HepG2 (cell line): ENCODE measurements around the gene FHL1. TPM values are rescaled to one million over a fixed set of nuclear protein-coding genes. Genes with fewer than 3 reads are reported as not detected.

Source experiments
- ATAC-seq: fragments of 200-7000 bp; cut with Tn5 transposase; 3 replicates; pipeline ENCODE4 v1.9.1; 2020; ENCODE audit warnings: mild to moderate bottlenecking, moderate library complexity
- BruUV-seq: library from RNA; stranded (reverse); fragments of 400-500 nt; replicated peaks from 2 replicates; lab custom pipeline; 2021; lab: Mats Ljungman, UMichigan
- CTCF ChIA-PET: fragments of 300-600 bp; formaldehyde crosslinking; extraction: SDS; loops from one replicate; lab custom pipeline; 2021; ENCODE audit warnings: low total read pairs, inconsistent platforms, low intra/inter-chr PET ratio; lab: Yijun Ruan, JAX
- POLR2A ChIA-PET: fragments of 350-600 bp; sonication (Branson Sonifier 250); formaldehyde crosslinking; loops from one replicate; lab custom pipeline; 2020; ENCODE audit warnings: antibody characterized with exemption, inconsistent platforms; lab: Yijun Ruan, JAX
- DNase-seq: peaks from one replicate; pipeline ENCODE4 v3.0.0-alpha.2; 2015; ENCODE audit warnings: low spot score
- FAIRE-seq: peaks from 3 replicates; lab custom pipeline; 2011; peaks lifted over from hg19 to GRCh38; lab: Jason Lieb, UNC
- H2AFZ ChIP-seq: one replicate; pipeline ENCODE4 v1.6.1; 2011; ENCODE audit warnings: low read length, inconsistent platforms
- H3K27ac ChIP-seq: fragments of 300-600 bp; 3 replicates; pipeline ENCODE4 v1.8.0; 2011; ENCODE audit warnings: mixed run types, mild to moderate bottlenecking, mixed read lengths, low read length, inconsistent platforms; ENCODE audit not compliant: insufficient read depth; ENCODE audit errors: extremely low read length
- H3K27me3 ChIP-seq, 2 experiments: fragments of 200-600 bp in 1 of 2; 2 replicates in 1 of 2; 3 replicates in 1 of 2; pipeline versions ENCODE4 v1.6.0 to v1.8.0; 2011; ENCODE audit warnings: low read length in 2 of 2, mild to moderate bottlenecking in 2 of 2, moderate library complexity in 2 of 2, inconsistent platforms in 1 of 2; ENCODE audit not compliant: insufficient read depth in 2 of 2, control insufficient read depth in 1 of 2
- H3K36me3 ChIP-seq, 2 experiments: fragments of 200-600 bp in 1 of 2; replicated peaks in 1 of 2; 2 replicates in 1 of 2; 3 replicates in 1 of 2; pipeline versions ENCODE4 v1.5.1 to v1.8.0; 2011; ENCODE audit warnings: low read length in 2 of 2, inconsistent platforms in 1 of 2; ENCODE audit not compliant: insufficient read depth in 2 of 2, control insufficient read depth in 1 of 2
- H3K4me1 ChIP-seq: 2 replicates; pipeline ENCODE4 v1.5.1; 2012; ENCODE audit warnings: low read length, inconsistent platforms; ENCODE audit not compliant: insufficient read depth
- H3K4me2 ChIP-seq: 2 replicates; pipeline ENCODE4 v1.6.0; 2011; ENCODE audit warnings: low read depth, low read length, inconsistent platforms
- H3K4me3 ChIP-seq, 3 experiments: fragments of 200-600 bp in 1 of 3; sonication (generic), shearing (Covaris generic) in 1 of 3; replicated peaks in 1 of 3; 2 replicates each; pipeline ENCODE4 v1.5.1; 2011 to 2016; ENCODE audit warnings: low read length in 3 of 3, inconsistent platforms in 2 of 3, low read depth in 2 of 3, mild to moderate bottlenecking in 2 of 3, control low read depth in 1 of 3, mixed read lengths in 1 of 3; ENCODE audit not compliant: insufficient read depth in 1 of 3
- H3K79me2 ChIP-seq: one replicate; pipeline ENCODE4 v1.6.1; 2011; ENCODE audit warnings: low read length, inconsistent platforms; ENCODE audit not compliant: insufficient read depth
- H3K9ac ChIP-seq: 2 replicates; pipeline ENCODE4 v1.6.0; 2011; ENCODE audit warnings: mild to moderate bottlenecking, low read depth, low read length, inconsistent platforms; ENCODE audit not compliant: insufficient read depth
- H3K9me3 ChIP-seq: 2 replicates; pipeline ENCODE4 v1.5.1; 2012; ENCODE audit warnings: mild to moderate bottlenecking, low read length
- H4K20me1 ChIP-seq: 2 replicates; pipeline ENCODE4 v1.6.0; 2011; ENCODE audit warnings: inconsistent platforms, mild to moderate bottlenecking, low read length, moderate library complexity; ENCODE audit not compliant: insufficient read depth
- BRF2 ChIP-seq: sonication (generic); formaldehyde crosslinking; IDR thresholded peaks from 2 replicates; pipeline ENCODE4 v1.8.1; 2022; ENCODE audit warnings: mild to moderate bottlenecking, missing genetic modification reagents
- NFE2L2 ChIP-seq: fragments of 150-350 bp; IDR thresholded peaks from 2 replicates; pipeline ENCODE4 v1.6.1; 2014; ENCODE audit warnings: low read length
- NR1H2 ChIP-seq: sonication (generic); formaldehyde crosslinking; IDR thresholded peaks from 2 replicates; pipeline ENCODE4 v1.8.1; 2022; ENCODE audit warnings: low read depth, missing genetic modification reagents, borderline replicate concordance
- PBX2 ChIP-seq: IDR thresholded peaks from 2 replicates; pipeline ENCODE4 v1.6.1; 2016; ENCODE audit warnings: control low read depth
- USF2 ChIP-seq, 2 experiments: sonication (generic) in 1 of 2; formaldehyde crosslinking in 1 of 2; IDR thresholded peaks; 2 replicates each; pipeline versions ENCODE4 v1.5.1 to v1.6.1; 2011 to 2020; ENCODE audit warnings: borderline replicate concordance in 1 of 2, low read depth in 1 of 2, low read length in 1 of 2, mild to moderate bottlenecking in 1 of 2, missing genetic modification reagents in 1 of 2, moderate library complexity in 1 of 2
- ZBTB40 ChIP-seq, 2 experiments: fragments of 450-650 bp in 1 of 2; sonication (generic) in 1 of 2; formaldehyde crosslinking in 1 of 2; IDR thresholded peaks; 2 replicates each; pipeline versions ENCODE4 v1.6.1 to v1.8.0; 2016 to 2022; ENCODE audit warnings: antibody characterized with exemption in 1 of 2, mild to moderate bottlenecking in 1 of 2, missing genetic modification reagents in 1 of 2
- ZNF556 ChIP-seq: sonication (generic); formaldehyde crosslinking; IDR thresholded peaks from 2 replicates; pipeline ENCODE4 v1.4.0; 2020; ENCODE audit warnings: mild to moderate bottlenecking, missing genetic modification reagents, borderline replicate concordance
- WGBS: methylation state at CpG from one replicate; pipeline ENCODE4 v1.1.6; 2017; ENCODE audit warnings: low lambda C conversion rate; 5-methylcytosine and 5-hydroxymethylcytosine counted together
- in situ Hi-C: cut with HindIII; loops from 2 replicates; pipeline ENCODE4 v1.10.0; 2017; ENCODE audit warnings: low pct_unique_long_range_greater_than_20kb; ENCODE audit not compliant: extremely low pct_ligation_motif_present
- intact Hi-C: fragments of 100-400 bp; cut with micrococcal nuclease; formaldehyde crosslinking; loops from one replicate; pipeline ENCODE4 v1.10.0; 2022; ENCODE audit not compliant: unreplicated experiment
- polyA plus RNA-seq, 8 experiments: library from polyadenylated mRNA; depleted of rRNA in 3 of 8; stranded (reverse) in 7 of 8; unstranded in 1 of 8; fragments of >200 nt; fragmentation: Illumina TruSeq in 4 of 8; extraction: Trizol in 4 of 8; gene quantifications; 2 replicates each; pipeline versions ENCODE4 v1.2.1 to v1.2.3, GENCODE V29; 2011 to 2016; ENCODE audit warnings: low read depth in 4 of 8, missing spikeins in 1 of 8, mixed read lengths in 1 of 8; ENCODE audit not compliant: insufficient read depth in 1 of 8
- total RNA-seq, 5 experiments: library from RNA; depleted of rRNA; stranded (reverse); fragments of >200 nt; fragmentation: Illumina TruSeq; extraction: Trizol; gene quantifications; 2 replicates each; pipeline ENCODE4 v1.2.3, GENCODE V29; 2016; ENCODE audit warnings: low read depth in 1 of 5

Gene FHL1
- total and polyA plus RNA-seq, 2 of the 13 experiments (the other 11 are each of a cell fraction or from before 2014, with no cell fraction given): 0.33 TPM; not detected in 1

- WGBS: 46% methylated on average over 3 of the region's 3 CpGs
- ChIA-PET POLR2A (no interaction called here), CTCF (no interaction called here)
- ATAC-seq: no peak
- no peaks in the 10 kb centered on the region for H3K36me3 ChIP-seq
- no peak for FAIRE-seq
- no peak overlapping the region for H3K9ac ChIP-seq
- BruUV-seq: no TSS peak
- no peak overlapping the region for H3K27ac ChIP-seq
- H4K20me1 ChIP-seq: no peaks in the 10 kb centered on the region
- no peaks in the 10 kb centered on the region for H3K79me2 ChIP-seq
- no peak overlapping the region for H3K4me2 ChIP-seq
- in situ Hi-C loops (no loop called here), intact Hi-C loops (no loop called here)
- no peaks in the 10 kb centered on the region for H3K4me1 ChIP-seq
- no peak overlapping the region for H2AFZ ChIP-seq
- DNase-seq: no peak
- no peak for TF ChIP-seq NR1H2 (CRISPR knock-in tag)
- TF ChIP-seq NFE2L2: no peak
- no peak for TF ChIP-seq ZNF556 (CRISPR knock-in tag)
- TF ChIP-seq PBX2 (CRISPR knock-in tag): no peak
- TF ChIP-seq ZBTB40 (IDR thresholded peaks at IDR 0.05): no peak
- no peak for TF ChIP-seq ZBTB40 (CRISPR knock-in tag; IDR thresholded peaks at IDR 0.05)
- TF ChIP-seq USF2 (IDR thresholded peaks at IDR 0.05; ENCODE audit: low read depth, low read length): no peak
- no peak for TF ChIP-seq USF2 (CRISPR knock-in tag; IDR thresholded peaks at IDR 0.05; ENCODE audit: borderline replicate concordance)
- no peak for TF ChIP-seq BRF2
- no peaks in the 10 kb centered on the region for H3K27me3 ChIP-seq
- H3K9me3 ChIP-seq: no peaks in the 10 kb centered on the region
- no peak overlapping the region for H3K4me3 ChIP-seq
Observed at GRCh38 chrX:136182414-136182813, 35.1 kb downstream of the FHL1 start.
